HG02884 (cell line): Measurements from ENCODE around the gene MVP.
"Not testable (repeated sequence)": the region's sequence is repeated elsewhere in the genome, so short reads cannot be mapped to it uniquely, and the experiment has no call there.

Experiments used
- ATAC-seq: cut with Tn5 transposase; IDR thresholded peaks from one replicate; pipeline ENCODE4 v1.9.1; 2021; ENCODE audit warnings: mild to moderate bottlenecking, moderate library complexity; ENCODE audit not compliant: unreplicated experiment

MVP gene

DNA sequence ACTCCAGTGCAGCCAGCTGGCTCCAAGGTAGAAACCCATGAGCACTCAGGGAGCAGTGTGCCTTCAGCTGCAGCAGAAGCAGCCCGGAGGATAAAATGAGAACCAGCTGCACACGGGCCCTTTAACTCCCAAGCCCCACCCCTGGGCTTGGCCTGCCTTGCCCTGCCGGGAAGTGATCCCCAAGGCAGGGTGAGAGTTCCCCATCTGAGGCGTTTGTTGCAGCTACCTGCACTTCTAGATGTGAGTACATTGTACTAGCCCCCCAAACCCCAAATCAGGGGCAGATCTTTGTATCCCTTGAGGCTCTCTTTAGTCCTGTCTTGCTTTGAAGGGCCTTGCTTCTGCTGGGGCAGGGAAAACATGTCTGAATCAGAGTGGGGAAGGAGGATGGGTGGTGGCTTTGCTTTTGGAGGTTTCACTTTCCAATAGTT lies at the start of gene MVP:
Gene MVP (plus strand): TSS at position 192 of the 431 bp plus-strand sequence. CDS start 10,088 bp downstream, outside the sequence.
- no peak for ATAC-seq

DNA sequence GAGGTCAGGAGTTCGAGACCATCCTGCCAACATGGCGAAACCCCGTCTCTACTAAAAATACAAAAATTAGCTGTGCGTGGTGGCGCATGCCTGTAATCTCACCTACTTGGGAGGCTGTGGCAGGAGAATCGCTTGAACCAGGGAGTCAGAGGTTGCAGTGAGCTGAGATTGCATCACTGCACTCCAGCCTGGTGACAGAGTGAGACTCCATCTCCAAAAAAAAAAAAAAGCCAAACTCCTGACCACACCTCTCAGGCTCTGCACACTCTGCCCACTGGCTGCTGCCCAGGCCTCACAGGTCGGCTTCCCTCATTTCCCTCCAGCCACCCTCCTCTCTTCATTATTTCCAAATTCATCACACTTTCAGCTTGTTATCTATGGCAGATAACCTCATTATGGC lies 47.9 kb upstream of the MVP start:
- not testable (repeated sequence) for ATAC-seq

DNA sequence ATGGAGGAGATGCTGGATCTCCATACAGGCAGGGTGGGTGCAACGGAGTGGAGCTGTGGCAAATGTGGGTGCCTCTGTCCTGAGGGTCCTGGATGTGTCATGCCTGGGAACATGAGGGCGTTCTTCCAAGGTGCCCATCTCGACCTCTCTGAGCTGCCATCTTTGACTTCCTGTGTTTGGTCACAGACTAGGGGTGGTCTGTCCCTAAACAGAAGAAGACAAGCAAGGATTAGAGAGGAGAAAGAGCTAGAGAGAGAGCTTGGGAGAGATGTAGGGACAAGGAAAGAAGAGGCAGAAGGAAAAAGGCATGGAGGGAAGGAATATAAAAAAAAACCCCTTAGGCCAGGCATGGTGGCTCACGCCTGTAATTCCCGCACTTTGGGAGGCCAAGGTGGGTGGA lies 45.5 kb upstream of the MVP start:
- no peak for ATAC-seq

DNA sequence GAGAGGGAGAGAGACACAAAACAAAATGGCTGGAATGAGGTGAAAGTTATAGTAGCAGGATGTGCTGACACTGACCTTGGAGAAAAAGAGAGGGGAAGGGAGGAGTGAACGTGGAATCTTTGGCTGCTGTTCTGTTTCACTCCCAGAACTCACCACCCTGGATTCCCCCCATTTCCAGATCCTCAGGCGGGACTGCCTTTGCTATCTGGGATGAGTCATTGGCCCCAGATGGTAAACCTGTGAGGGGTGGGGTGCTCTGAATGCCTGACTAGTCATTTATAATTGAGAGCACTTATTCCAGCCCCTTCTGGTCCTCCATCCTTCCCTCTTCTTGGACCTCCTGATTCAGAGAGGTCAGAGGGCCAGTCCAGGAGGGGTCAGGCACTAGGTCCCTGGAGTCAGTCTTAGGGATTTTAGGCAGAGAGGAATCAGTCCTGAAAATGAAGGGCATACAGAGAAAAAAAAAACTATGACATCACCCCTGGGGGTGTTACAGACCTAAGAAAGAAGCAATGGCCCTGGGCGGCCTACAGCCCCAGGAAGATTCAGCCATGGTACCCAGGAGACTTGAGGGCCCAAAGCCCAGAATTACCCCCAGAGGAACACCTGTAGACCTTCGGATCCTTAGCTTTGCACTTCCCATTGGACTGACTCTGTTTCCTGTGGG lies 44.4 kb upstream of the MVP start:
- ATAC-seq: no peak

DNA sequence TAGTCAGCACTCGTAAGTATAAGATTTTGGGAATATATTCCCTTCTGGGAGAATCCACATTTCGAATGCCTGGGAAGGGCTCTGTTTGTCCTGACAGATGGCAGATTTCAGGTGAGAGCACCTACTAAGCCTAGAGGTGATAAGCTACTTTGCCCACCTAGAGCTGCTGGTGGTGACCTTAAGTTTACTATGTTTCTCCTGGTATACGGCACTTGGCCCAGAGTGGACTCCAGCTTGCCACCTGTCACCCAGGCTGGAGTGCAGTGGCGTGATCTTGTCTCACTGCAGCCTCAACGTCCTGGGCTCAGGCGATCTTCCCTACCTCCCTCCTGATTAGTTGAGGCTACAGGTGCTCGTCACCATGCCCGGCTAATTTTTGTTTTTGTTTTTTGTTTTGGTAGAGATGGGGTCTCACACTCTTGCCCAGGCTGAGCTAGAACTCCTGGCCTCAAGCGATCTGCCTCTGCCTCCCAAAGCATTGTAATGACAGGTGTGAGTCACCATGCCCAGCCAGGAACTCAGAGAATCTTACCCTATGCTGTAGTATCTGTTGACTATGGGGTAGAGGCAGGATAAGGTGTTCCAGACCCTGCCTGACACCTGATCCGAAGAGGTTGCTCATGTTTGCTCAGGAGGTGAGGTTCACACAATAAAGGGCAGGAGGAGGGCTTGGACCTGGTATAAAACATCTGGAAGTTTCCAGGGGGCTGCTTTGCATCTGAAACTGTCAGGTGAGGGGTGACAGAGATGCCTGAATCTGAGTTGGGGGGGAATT lies 42.5 kb upstream of the MVP start, which contains the start of gene ZG16:
Gene ZG16 (plus strand): TSS at position 681 of the 775 bp plus-strand sequence. CDS start 1,011 bp downstream, outside the sequence.
- no peak for ATAC-seq

DNA sequence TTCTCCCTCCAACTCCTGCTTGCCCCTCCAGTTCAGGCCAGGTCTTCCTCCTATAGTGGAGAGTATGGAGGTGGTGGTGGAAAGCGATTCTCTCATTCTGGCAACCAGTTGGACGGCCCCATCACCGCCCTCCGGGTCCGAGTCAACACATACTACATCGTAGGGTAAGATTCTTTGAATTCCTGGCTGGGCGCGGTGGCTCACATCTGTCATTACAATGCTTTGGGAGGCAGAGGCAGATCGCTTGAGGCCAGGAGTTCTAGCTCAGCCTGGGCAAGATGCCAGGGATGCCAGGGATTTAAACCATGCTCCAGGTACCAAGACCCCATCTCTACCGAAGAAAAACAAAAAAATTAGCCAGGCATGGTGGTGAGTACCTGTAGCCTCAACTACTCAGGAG lies 40.8 kb upstream of the MVP start:
- no peak for ATAC-seq

DNA sequence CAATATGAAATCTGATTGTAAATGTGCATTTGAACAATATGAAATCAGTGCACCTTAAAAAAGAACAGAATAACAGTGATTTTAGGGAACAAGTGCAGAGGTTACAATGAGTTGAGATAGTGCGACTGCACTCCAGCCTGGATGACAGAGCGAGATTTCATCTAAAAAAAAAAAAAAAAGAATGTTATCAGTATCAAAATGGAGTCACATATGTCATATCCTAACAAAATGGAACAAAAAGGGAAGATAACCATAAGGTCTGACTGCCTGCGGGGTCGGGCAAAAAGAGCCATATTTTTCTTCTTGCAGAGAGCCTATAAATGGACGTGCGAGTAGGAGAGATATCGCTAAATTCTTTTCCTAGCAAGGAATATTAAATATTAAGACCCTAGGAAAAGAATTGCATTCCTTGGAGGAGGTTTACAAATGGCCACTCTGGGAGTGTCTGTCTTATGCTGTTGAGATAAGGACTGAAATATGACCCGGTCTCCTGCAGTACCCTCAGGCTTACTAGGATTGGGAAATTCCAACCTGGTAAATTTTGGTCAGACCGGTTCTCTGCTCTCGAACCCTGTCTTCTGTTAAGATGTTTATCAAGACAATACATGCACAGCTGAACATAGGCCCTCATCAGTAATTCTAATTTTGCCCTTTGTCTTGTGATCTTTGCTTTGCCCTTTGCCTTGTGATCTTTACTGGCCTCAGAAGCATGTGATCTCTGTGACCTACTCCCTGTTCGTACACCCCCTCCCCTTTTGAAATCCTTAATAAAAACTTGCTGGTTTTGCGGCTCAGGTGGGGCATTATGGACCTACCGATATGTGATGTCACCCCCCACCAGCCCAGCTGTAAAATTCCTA lies 36.9 kb upstream of the MVP start:
- ATAC-seq: not testable (repeated sequence)

DNA sequence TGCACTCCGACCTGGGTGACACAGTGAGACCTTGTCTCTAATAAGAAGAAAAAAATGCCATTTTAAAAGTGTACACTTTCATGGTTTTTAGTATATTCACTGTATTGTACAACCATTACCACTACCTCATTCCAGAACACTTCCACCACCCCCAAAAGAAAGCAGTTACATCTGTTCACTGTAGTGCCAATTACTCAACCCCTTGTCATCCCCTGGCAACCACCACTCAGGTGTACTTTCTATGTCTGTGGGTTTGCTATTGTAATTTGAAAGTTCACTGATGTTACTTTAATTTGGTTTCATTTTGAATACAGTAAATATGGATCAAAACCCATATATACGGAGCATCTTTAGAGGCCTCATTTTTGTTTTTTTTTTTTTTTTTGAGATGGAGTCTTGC lies 36.1 kb upstream of the MVP start:
- ATAC-seq: no peak

DNA sequence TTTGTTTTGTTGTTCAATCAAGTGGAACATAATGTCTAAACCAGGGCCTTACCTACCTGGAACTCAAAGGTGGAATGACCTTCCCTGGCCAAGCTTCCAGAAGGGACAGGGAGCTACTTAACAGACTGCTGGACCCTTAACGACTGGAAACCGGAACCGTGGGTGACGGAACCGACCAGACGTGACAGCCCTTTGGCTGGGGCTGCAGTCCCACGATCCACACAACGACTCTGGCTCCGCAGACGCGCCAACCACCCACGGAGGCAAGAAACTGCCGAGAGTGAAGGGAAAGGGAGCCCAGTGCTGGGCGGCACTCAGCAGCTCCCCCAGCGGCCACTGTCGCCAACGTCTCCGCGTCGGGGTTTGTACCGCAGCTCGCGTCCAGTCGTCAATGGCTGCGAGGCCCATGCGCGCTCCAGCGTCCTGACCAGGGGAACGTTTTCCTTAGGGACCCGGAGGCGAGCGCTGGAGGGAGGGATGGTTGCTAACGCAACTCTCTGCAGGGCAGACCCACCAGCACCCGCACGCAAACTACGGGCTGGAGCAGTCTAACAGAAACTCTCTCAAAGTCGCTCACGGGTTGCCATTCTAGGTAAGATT lies 35.3 kb upstream of the MVP start:
- no peak for ATAC-seq

DNA sequence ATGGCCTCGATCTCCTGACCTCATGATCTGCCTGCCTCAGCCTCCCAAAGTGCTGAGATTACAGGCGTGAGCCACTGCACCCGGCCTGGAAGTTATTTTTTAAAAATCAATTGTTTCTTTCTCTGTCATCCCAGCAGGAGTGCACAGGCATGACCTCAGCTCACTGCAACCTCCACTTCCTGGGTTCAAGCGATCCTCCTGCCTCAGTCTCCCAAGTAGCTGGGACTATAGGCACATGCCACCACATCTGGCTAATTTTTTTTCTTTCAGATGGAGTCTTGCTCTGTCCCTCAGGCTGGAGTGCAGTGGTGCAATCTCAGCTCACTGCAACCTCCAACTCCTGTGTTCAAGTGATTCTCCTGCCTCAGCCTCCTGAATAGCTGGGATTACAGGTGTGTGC lies 33.1 kb upstream of the MVP start:
- not testable (repeated sequence) for ATAC-seq

DNA sequence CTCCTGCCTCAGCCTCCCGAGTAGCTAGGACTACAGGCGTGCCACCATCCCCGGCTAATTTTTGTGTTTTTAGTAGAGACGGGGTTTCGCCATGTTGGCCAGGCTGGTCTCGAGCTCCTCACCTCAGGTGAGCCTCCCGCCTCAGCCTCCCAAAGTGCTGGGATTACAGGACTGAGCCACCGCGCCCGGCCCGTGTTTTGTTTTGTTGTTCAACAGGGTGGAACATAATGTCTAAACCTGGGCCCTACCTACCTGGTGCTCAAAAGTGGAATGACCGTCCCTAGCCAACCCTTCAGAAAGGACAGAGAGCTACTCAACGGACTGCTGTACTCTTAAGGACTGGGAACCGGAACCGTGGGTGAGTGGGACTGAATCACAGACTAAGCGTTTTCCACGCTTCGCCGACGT lies 30.5 kb upstream of the MVP start:
- ATAC-seq: no peak

DNA sequence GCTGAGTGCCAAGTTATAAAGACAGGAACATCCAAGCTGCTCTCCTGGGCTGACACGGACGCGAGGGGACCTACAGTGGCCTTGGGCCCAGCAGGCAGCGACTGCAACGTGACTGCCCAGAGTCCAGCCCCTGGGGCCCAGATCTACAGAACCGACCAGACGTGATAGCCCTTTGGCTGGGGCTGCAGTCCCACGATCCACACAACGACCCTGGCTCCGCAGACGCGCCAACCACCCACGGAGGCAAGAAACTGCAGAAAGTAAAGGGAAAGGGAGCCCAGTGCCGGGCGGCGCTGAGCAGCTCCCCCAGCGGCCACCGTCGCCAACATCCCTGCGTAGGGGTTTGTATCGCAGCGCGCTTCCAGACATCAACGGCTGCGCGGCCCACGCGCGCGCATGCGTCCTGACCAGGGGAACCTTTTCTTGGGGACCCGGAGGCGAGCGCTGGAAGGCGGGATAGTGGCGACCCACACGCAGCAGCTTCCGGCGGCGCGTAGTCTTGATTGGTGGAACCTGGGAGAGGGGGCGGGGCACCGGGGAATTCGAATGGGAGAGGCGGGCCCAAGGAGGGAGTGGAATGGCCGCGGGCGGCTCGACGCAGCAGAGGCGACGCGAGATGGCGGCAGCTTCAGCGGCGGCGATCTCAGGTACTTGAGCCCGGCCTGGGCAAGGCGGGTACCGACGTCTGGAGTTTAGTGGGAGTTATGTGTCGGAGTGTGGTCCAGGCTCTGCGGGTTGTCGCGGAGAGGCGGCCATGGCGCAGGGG lies 29.9 kb upstream of the MVP start, which contains the start of gene KIF22:
Gene KIF22 (plus strand): TSS at position 569 of the 766 bp plus-strand sequence. CDS start 9 bp downstream, at position 578.
- ATAC-seq: peak; percentile 91

DNA sequence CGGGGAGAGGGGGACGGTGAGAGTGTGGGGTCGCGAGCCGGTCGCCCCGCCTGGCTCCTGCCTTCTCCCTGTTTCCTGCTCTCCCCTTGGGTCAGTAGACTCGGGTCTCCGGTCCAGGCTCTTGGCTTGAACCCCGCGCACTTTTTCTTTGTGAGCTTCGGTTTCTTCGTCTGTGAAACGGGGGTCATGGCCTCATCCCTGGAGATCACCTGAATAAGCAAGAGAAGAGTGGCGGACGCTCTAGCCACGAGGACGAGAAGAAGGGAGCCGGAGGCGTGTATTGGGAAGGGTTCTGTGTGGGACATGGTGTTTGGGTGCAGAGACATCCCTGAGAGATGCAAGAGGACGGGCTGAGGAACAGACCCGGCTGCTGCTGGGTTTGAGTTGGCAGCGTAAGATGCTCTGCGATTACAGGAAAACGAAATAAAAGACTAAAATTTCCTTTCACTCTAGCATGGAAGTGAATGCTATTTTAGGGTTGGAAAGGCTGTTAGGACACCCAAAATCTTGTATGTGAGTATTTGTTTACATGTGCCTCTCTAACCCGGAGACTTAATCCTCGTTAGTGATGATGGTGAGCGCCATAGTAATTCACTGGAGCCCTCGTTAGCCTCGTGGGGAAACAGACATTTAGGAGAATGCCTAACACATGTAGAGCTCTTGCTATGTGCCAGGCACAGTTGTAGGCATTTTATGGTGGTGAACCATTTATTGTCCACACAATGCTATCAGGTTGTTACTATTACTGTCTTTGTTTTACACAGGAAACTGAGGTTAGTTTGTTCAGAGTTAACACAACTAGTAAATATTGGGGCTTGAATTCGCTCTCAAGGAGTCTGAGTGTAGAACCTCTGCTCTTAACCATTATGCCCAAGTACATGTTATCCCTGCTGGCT lies 29.1 kb upstream of the MVP start:
- peak; percentile 30 for ATAC-seq

DNA sequence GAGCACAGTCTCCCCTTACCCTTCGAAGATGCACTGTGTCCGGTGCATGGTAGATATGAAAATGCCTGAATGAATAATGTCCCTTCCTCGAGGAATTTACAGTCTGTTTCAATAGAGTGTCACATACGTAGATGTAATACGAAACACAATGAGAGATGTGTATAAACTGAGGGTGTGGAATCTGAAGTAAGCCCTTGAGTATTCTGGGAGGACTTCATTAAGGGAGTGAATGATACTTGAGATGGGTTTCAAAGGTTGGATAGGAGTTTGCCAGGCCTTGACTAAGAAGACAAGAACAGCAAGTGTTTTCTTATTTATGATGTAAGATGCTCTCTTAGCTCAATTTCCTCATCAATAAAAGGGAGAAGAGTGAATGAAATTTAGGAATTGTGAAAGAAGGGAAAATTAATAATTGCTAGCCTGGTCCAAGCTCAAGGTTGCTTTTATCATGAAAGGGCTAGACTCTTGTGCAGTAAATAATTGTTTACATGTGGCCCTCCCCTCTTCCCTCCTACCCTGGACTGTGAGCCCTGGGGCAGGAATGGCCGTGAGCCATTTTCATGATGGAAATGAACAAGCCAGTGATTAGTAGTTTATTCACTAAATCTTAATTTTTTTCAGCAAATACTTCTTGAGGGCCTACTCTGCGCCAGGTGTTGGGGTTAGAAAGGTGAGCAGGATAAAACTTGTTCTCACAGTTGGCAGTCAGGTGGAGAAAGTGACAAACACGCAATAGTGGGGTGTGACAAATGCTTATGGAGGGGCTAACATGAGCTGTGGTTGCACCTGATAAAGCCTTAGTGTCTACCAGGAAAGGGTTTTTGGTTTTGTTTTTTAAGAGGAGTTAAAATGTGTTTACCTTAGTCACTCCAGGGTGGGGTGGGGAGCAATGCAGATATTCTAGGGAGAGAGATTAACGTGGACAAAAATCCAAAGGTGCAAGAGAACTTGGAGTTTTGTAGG lies 28.1 kb upstream of the MVP start:
- ATAC-seq: no peak

DNA sequence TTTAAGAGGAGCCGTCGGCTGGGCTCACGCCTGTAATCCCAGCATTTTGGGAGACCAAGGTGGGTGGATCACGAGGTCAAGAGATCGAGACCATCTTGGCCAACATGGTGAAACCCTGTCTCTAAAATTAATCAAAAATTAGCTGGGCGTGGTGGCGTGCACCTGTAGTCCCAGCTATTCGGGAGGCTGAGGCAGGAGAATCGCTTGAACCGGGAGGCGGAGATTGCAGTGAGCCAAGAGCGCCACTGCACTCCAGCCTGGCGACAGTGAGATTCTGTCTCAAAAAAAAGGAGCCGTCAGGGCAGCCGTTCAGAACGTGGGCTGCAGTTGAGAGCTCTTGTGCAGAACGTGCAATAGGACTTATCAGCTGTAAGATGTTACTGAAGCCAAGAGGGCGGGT lies 27.1 kb upstream of the MVP start:
- not testable (repeated sequence) for ATAC-seq

DNA sequence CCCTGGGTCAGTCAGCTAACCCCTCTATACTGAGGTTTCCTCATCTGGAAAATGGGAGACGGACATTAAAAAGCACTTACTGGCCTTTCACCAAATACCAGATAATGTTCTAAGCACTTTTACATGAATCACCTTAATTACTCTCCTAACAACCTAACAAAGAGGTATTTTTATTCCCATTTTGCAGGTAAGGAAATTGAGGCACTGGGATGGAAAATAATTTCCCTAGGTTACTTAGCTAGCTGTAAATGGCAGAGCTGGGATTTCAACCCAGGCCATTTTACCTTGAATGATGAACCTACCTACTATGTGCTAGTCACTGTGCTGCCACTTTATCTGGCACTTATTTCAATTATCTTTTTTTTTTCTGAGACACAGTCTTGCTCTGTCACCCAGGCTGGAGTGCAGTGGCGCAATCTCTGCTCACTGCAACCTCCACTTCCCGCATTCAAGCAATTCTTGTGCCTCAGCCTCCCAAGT lies 26.0 kb upstream of the MVP start:
- ATAC-seq: no peak

DNA sequence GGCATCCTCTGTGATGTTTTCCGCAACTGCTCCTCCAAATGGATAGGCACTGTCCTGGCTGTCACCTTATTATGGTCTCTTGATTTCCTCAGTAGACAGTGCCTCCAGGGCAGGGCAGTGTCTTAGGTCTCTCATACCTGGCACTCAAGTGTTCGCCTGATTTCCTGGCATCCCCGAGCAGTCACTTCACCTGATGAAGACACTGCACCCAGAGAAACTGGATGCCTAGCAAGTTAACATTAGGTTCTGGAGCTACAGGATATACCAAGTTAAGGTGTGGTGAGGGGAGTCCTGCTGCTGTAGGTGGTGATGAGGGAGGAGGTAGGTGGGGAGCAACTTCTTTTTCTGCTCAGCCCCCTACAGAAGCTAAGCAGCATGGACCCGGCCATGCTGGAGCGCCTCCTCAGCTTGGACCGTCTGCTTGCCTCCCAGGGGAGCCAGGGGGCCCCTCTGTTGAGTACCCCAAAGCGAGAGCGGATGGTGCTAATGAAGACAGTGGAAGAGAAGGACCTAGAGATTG lies 17.8 kb upstream of the MVP start:
- no peak for ATAC-seq
